ENCODE data around the gene STOX2.

Gene STOX2

DNA sequence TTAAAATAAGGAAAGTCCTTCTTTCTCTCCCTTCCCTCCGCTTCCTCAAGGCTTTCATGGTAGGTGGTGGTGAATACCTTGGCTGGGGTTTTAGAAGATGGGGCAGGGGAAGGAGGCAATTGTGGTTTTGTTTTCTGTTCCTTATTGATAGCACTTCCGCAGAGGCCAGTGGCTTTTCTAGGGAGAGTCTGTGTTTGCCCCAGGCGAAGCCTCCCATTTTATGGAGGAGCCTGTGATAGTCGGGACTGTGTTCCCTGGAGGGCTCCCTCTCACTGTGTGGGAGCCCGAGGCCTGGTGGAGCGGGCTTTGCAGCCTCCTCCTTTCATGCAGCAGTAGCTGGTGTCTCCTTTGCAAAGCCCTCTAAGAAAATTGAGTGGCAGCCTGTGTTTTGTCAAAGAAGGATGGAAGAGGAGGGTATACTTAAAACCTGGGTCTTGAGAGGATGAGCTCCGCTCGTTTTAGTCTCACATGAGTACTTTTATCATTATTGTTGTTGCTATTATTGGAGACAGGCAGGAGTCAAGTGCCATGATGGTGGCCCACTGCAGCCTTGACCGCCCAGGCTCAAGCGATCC, 29.8 kb upstream of the STOX2 start:
- TF ChIP-seq, protein P1, sequence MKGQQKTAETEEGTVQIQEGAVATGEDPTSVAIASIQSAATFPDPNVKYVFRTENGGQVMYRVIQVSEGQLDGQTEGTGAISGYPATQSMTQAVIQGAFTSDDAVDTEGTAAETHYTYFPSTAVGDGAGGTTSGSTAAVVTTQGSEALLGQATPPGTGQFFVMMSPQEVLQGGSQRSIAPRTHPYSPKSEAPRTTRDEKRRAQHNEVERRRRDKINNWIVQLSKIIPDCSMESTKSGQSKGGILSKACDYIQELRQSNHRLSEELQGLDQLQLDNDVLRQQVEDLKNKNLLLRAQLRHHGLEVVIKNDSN (IDR thresholded peaks at IDR 0.05) = no peak
- TF ChIP-seq CEBPB (IDR thresholded peaks at IDR 0.05) (no peak), YY1 (IDR thresholded peaks at IDR 0.05; ENCODE audit: low read depth) (no peak), TCF12 (IDR thresholded peaks at IDR 0.05; ENCODE audit: low read depth) (no peak), CREB1 (IDR thresholded peaks at IDR 0.05; ENCODE audit: low read depth) (no peak), ZBTB7A (IDR thresholded peaks at IDR 0.05; ENCODE audit: low read depth) (no peak)
- TF ChIP-seq, protein P2, sequence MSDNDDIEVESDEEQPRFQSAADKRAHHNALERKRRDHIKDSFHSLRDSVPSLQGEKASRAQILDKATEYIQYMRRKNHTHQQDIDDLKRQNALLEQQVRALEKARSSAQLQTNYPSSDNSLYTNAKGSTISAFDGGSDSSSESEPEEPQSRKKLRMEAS (IDR thresholded peaks at IDR 0.05) = no peak

DNA sequence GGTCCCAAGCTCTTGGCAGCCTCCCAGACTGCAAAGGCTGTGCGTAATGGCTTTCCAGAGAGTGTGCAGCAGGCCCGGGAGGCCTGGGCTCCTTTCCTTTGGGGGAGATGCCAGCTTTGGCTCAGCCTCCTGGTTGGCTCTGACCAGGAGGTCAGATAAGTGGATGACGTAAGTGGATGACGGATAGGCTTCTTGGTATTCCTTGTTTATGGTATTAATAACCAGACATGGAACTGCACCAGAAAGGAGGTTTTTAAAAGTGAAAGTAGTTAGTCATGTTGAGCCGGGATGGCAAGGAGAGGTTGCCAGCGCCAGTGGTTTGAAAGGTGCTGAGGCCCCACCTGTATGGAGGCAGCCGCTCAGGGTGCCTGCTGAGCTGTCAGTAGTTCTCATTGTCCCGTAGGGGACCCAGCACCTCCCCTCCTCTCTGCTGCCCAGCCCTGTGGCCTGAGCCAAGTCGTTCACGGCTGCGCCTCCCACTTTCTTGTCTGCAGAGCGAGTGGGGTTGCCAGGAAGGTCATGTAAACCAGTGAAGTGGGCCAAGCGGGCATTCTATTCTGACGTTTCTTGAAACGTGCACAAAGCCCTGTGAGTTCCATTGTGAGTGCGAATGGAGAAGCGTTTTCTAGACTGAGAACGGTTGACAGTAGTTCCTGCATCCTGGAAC, 28.7 kb upstream of the STOX2 start:
- 0 out of 2 replicates have a peak, but pooled peaks have one; percentile 31 for TF ChIP-seq CEBPB (IDR thresholded peaks at IDR 0.05)
- TF ChIP-seq TAF1 (IDR thresholded peaks at IDR 0.05; ENCODE audit: low read depth) = no peak
- peak; percentile 56; the same call in 1 of the 2 replicates for TF ChIP-seq CREB1 (IDR thresholded peaks at IDR 0.05; ENCODE audit: low read depth)
- TF ChIP-seq FOXM1 (IDR thresholded peaks at IDR 0.05; ENCODE audit: borderline replicate concordance, low read depth) = no peak; the same call in 1 of the 2 replicates
- TF ChIP-seq ZBTB7A (IDR thresholded peaks at IDR 0.05; ENCODE audit: low read depth) = 0 out of 2 replicates have a peak, but pooled peaks have one; percentile 16
- TF ChIP-seq RAD21 (IDR thresholded peaks at IDR 0.05; ENCODE audit: low read depth) = peak; percentile 30; the same call in 1 of the 2 replicates
- TF ChIP-seq, protein P1 (IDR thresholded peaks at IDR 0.05) = 0 out of 2 replicates have a peak, but pooled peaks have one; percentile 15
- peak; percentile 16; the same call in 1 of the 2 replicates for TF ChIP-seq YY1 (IDR thresholded peaks at IDR 0.05; ENCODE audit: low read depth)
- TF ChIP-seq EGR1 (IDR thresholded peaks at IDR 0.05) = no peak; the same call in 1 of the 2 replicates
- peak; percentile 80; the same call in 1 of the 2 replicates for TF ChIP-seq EP300 (IDR thresholded peaks at IDR 0.05; ENCODE audit: borderline replicate concordance)
- TF ChIP-seq, protein P2 (IDR thresholded peaks at IDR 0.05) = peak; percentile 26; the same call in 1 of the 2 replicates
- TF ChIP-seq TEAD4 (IDR thresholded peaks at IDR 0.05) = 0 out of 2 replicates have a peak, but pooled peaks have one; percentile 45
- TF ChIP-seq, protein P3, sequence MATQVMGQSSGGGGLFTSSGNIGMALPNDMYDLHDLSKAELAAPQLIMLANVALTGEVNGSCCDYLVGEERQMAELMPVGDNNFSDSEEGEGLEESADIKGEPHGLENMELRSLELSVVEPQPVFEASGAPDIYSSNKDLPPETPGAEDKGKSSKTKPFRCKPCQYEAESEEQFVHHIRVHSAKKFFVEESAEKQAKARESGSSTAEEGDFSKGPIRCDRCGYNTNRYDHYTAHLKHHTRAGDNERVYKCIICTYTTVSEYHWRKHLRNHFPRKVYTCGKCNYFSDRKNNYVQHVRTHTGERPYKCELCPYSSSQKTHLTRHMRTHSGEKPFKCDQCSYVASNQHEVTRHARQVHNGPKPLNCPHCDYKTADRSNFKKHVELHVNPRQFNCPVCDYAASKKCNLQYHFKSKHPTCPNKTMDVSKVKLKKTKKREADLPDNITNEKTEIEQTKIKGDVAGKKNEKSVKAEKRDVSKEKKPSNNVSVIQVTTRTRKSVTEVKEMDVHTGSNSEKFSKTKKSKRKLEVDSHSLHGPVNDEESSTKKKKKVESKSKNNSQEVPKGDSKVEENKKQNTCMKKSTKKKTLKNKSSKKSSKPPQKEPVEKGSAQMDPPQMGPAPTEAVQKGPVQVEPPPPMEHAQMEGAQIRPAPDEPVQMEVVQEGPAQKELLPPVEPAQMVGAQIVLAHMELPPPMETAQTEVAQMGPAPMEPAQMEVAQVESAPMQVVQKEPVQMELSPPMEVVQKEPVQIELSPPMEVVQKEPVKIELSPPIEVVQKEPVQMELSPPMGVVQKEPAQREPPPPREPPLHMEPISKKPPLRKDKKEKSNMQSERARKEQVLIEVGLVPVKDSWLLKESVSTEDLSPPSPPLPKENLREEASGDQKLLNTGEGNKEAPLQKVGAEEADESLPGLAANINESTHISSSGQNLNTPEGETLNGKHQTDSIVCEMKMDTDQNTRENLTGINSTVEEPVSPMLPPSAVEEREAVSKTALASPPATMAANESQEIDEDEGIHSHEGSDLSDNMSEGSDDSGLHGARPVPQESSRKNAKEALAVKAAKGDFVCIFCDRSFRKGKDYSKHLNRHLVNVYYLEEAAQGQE (IDR thresholded peaks at IDR 0.05; ENCODE audit: low read depth) = no peak
- TF ChIP-seq NFIC (IDR thresholded peaks at IDR 0.05) = peak; percentile 92
- TF ChIP-seq TCF12 (IDR thresholded peaks at IDR 0.05; ENCODE audit: low read depth) = peak; percentile 83

- no peak for TF ChIP-seq EGR1 (IDR thresholded peaks at IDR 0.05)
Observed at GRCh38 chr4:183878251-183878970, 26.7 kb upstream of the STOX2 start.

DNA sequence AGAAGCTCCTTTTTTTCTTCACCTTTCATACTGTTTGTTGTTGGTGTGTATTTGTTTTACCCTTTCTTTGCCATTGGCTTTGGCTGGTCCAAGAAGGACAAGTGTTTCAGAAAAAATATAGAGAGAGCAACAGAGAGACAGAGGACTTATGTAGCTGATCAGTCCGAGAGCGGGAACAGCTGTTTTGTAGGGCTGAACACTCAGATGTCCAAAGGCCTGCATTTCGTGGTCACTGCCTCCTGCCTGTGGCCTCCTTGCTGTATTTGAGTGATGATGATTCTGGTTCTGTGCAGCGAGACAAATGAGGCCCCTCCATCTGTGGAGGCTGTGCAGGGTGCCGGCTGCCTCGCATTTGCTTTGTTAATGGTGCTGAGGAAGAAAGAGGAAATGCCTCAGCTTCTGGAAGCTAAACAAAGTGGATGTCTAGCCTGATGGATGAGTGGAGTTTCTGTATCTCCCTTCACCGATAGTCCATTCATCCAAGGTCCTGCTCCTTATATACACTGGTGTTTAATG, 19.8 kb upstream of the STOX2 start:
- no peak for TF ChIP-seq TEAD4 (IDR thresholded peaks at IDR 0.05)
- TF ChIP-seq, protein P1 (IDR thresholded peaks at IDR 0.05) = no peak

GRCh38 chr4:183887351-183887750, 17.8 kb upstream of the STOX2 start:
- TF ChIP-seq EGR1 (IDR thresholded peaks at IDR 0.05) = no peak

GRCh38 chr4:183888564-183888963, 16.5 kb upstream of the STOX2 start:
- TF ChIP-seq CEBPB (IDR thresholded peaks at IDR 0.05) (no peak), EGR1 (IDR thresholded peaks at IDR 0.05) (no peak), CREB1 (IDR thresholded peaks at IDR 0.05; ENCODE audit: low read depth) (no peak), FOXM1 (IDR thresholded peaks at IDR 0.05; ENCODE audit: borderline replicate concordance, low read depth) (no peak), TCF12 (IDR thresholded peaks at IDR 0.05; ENCODE audit: low read depth) (no peak), RAD21 (IDR thresholded peaks at IDR 0.05; ENCODE audit: low read depth) (no peak), NFIC (IDR thresholded peaks at IDR 0.05) (no peak), EP300 (IDR thresholded peaks at IDR 0.05; ENCODE audit: borderline replicate concordance) (no peak), YY1 (IDR thresholded peaks at IDR 0.05; ENCODE audit: low read depth) (no peak), ZBTB7A (IDR thresholded peaks at IDR 0.05; ENCODE audit: low read depth) (no peak), TAF1 (IDR thresholded peaks at IDR 0.05; ENCODE audit: low read depth) (no peak), TEAD4 (IDR thresholded peaks at IDR 0.05) (no peak)
- TF ChIP-seq, protein P2 (IDR thresholded peaks at IDR 0.05) = no peak
- TF ChIP-seq, protein P3 (IDR thresholded peaks at IDR 0.05; ENCODE audit: low read depth) = no peak
- TF ChIP-seq, protein P1 (IDR thresholded peaks at IDR 0.05) = no peak

Measured in Ishikawa (cell line).